Neural progenitor cell (in vitro differentiated cells): ENCODE results near the gene C19orf12. TPM values are rescaled to one million over a fixed set of nuclear protein-coding genes. Genes with fewer than 3 reads are reported as not detected.

ENCODE experiments used
- DNase-seq: peaks from one replicate; pipeline ENCODE4 v3.0.0-alpha.2; 2016; ENCODE audit warnings: low spot score
- H2AFZ ChIP-seq: fragments of 200-600 bp; sonication (generic); replicated peaks from 2 replicates; pipeline ENCODE4 v1.6.1; 2016; ENCODE audit warnings: antibody characterized with exemption
- H3F3A ChIP-seq: fragments of 200-600 bp; sonication (generic); 2 replicates; pipeline ENCODE4 v1.6.1; 2016; ENCODE audit warnings: antibody characterized with exemption, low read depth
- H3K27ac ChIP-seq: fragments of 200-600 bp; sonication (generic); 2 replicates; pipeline ENCODE4 v1.5.1; 2016; ENCODE audit warnings: mild to moderate bottlenecking
- H3K27me3 ChIP-seq: fragments of 200-600 bp; sonication (generic); 2 replicates; pipeline ENCODE4 v1.6.1; 2016; ENCODE audit warnings: mild to moderate bottlenecking, moderate library complexity
- H3K36me3 ChIP-seq: fragments of 200-600 bp; sonication (generic); 2 replicates; pipeline ENCODE4 v1.5.1; 2016
- H3K4me1 ChIP-seq: fragments of 200-600 bp; sonication (generic); 2 replicates; pipeline ENCODE4 v1.6.1; 2016; ENCODE audit warnings: mixed run types
- H3K4me2 ChIP-seq: fragments of 200-600 bp; sonication (generic); 2 replicates; pipeline ENCODE4 v1.6.1; 2016
- H3K4me3 ChIP-seq: fragments of 200-600 bp; sonication (generic); 2 replicates; pipeline ENCODE4 v1.5.1; 2016
- H3K79me2 ChIP-seq: fragments of 200-600 bp; sonication (generic); 2 replicates; pipeline ENCODE4 v1.6.1; 2016; ENCODE audit warnings: low read depth
- H3K9ac ChIP-seq: fragments of 200-600 bp; sonication (generic); 2 replicates; pipeline ENCODE4 v1.6.1; 2016
- H3K9me3 ChIP-seq: fragments of 200-600 bp; sonication (generic); 2 replicates; pipeline ENCODE4 v1.5.1; 2016; ENCODE audit warnings: low read depth
- H4K20me1 ChIP-seq: fragments of 200-600 bp; sonication (generic); 2 replicates; pipeline ENCODE4 v1.6.1; 2016; ENCODE audit warnings: low read depth
- H3K27ac Mint-ChIP-seq: 3 replicates; pipeline ENCODE4 v1.8.0; 2021; ENCODE audit warnings: mixed read lengths
- H3K27me3 Mint-ChIP-seq: 2 replicates; pipeline ENCODE4 v1.8.0; 2022; ENCODE audit warnings: low read depth, mild to moderate bottlenecking, inconsistent platforms, moderate library complexity, mixed read lengths; ENCODE audit not compliant: insufficient read depth
- H3K36me3 Mint-ChIP-seq: 3 replicates; pipeline ENCODE4 v1.8.0; 2021; ENCODE audit warnings: mixed read lengths
- H3K4me1 Mint-ChIP-seq: 3 replicates; pipeline ENCODE4 v1.8.0; 2021; ENCODE audit warnings: mixed read lengths
- H3K4me3 Mint-ChIP-seq: 3 replicates; pipeline ENCODE4 v1.8.0; 2021; ENCODE audit warnings: mild to moderate bottlenecking, moderate library complexity, mixed read lengths
- H3K9me3 Mint-ChIP-seq: 3 replicates; pipeline ENCODE4 v1.8.0; 2020; ENCODE audit warnings: mixed read lengths
- EZH2 ChIP-seq: fragments of 200-600 bp; sonication (generic); IDR thresholded peaks from 2 replicates; pipeline ENCODE4 v1.6.1; 2017; ENCODE audit warnings: antibody characterized with exemption, mild to moderate bottlenecking, moderate library complexity
- EZH2phosphoT487 ChIP-seq: fragments of 200-600 bp; sonication (generic); IDR thresholded peaks from 2 replicates; pipeline ENCODE4 v1.6.1; 2017; ENCODE audit warnings: antibody characterized with exemption
- total RNA-seq: library from RNA; depleted of rRNA; stranded (reverse); fragments of >200 nt; gene quantifications from 2 replicates; pipeline ENCODE4 v1.2.3, GENCODE V29; 2015; ENCODE audit warnings: low replicate concordance
- TF ChIP-seq, protein P1 (sequence below): fragments of 200-600 bp; sonication (generic); IDR thresholded peaks from 2 replicates; pipeline ENCODE4 v1.5.1; 2017; ENCODE audit warnings: antibody characterized with exemption, mild to moderate bottlenecking

C19orf12 gene
- total RNA-seq, 1 donor from 2014 or later, result 28.2 TPM

DNA sequence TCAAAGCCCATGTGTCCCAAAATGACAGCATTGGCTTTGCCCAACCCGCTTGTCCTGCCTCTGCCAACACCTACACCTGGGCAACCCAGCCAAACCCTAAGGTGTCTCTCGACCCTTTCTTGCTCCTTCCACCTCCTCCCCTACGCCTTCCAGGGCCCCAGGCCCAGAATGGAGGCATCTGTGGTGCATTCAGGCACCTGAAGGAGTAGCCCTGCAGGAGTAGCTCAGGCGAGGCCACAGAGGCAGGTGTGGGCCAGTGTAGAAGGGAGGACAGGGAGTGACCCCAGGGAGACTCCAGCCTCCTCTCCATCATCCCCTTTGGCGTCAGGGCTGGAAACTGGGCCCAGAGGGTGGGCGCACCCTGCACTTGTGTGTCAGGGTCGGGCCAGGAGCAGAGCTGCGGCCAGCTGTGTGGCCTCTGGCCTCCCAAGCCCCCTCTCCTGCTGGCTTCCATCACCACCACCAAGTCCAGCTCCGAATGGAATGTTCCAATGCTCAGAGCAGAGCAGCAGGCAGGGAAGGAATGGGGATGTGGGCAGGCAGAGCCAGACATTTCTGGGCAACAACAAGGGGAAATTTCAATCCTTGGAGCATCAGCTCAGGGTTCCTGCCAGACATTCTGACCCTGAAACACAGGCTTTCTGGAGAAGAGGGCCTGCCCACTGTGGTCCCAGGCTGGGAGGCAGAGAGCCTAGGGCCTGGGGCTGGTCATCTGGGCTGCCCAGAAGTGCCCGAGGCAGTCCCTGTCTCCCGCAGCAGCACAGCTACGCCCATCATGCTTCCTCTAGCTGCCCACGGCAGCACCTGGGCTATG is 33.4 kb downstream of the C19orf12 start:
- Histone ChIP-seq H3K9ac (no peak overlapping the region), H3K27me3 (no peaks in the 10 kb centered on the region), H3F3A (peaks cover 12% of the 10 kb centered on the region), H3K27ac (no peak overlapping the region), H4K20me1 (peaks cover 6% of the 10 kb centered on the region), H2AFZ (no peak overlapping the region), H3K9me3 (no peaks in the 10 kb centered on the region), H3K36me3 (no peaks in the 10 kb centered on the region), H3K4me2 (no peak overlapping the region), H3K4me1 (peaks cover 18% of the 10 kb centered on the region), H3K4me3 (no peak overlapping the region), H3K79me2 (no peaks in the 10 kb centered on the region)
- Mint-ChIP-seq H3K9me3 (no peaks in the 10 kb centered on the region), H3K4me3 (no peak overlapping the region), H3K27me3 (peaks cover 5% of the 10 kb centered on the region), H3K4me1 (peaks cover 20% of the 10 kb centered on the region), H3K27ac (no peak overlapping the region), H3K36me3 (no peaks in the 10 kb centered on the region)
- no peak for DNase-seq
- TF ChIP-seq EZH2phosphoT487 (no peak), EZH2 (no peak)
- TF ChIP-seq, protein P1, sequence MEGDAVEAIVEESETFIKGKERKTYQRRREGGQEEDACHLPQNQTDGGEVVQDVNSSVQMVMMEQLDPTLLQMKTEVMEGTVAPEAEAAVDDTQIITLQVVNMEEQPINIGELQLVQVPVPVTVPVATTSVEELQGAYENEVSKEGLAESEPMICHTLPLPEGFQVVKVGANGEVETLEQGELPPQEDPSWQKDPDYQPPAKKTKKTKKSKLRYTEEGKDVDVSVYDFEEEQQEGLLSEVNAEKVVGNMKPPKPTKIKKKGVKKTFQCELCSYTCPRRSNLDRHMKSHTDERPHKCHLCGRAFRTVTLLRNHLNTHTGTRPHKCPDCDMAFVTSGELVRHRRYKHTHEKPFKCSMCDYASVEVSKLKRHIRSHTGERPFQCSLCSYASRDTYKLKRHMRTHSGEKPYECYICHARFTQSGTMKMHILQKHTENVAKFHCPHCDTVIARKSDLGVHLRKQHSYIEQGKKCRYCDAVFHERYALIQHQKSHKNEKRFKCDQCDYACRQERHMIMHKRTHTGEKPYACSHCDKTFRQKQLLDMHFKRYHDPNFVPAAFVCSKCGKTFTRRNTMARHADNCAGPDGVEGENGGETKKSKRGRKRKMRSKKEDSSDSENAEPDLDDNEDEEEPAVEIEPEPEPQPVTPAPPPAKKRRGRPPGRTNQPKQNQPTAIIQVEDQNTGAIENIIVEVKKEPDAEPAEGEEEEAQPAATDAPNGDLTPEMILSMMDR, result no peak

DNA sequence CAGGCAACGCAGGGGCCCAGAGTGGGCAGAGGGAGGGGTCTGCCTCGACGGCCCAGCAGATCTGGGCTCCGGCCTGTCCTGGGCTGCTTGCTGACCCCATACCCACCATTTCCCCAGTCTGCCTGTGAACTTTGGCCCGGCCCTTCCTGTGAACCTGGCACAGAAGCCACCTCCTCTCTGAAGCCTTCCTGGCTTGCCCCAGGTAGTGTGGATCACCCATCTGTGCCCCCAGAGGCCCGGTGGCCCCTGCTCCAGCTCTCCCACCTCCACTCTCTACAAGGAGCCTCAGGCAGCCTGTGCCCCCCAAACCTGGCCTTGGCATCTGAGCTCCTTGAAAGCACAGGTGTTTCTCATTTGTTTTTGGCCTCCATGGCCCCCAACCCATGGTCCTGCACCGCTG is 34.1 kb downstream of the C19orf12 start:
- Histone ChIP-seq H3K27me3 (no peaks in the 10 kb centered on the region), H3K4me2 (no peak overlapping the region), H3K4me3 (no peak overlapping the region), H3K4me1 (peaks cover 18% of the 10 kb centered on the region), H3K27ac (no peak overlapping the region), H3K36me3 (no peaks in the 10 kb centered on the region), H3F3A (peaks cover 12% of the 10 kb centered on the region), H4K20me1 (peaks cover 6% of the 10 kb centered on the region), H3K79me2 (no peaks in the 10 kb centered on the region), H3K9me3 (no peaks in the 10 kb centered on the region), H2AFZ (no peak overlapping the region), H3K9ac (no peak overlapping the region)
- Mint-ChIP-seq H3K4me3 (no peak overlapping the region), H3K27me3 (peaks cover 5% of the 10 kb centered on the region), H3K36me3 (no peaks in the 10 kb centered on the region), H3K9me3 (no peaks in the 10 kb centered on the region), H3K4me1 (peaks cover 20% of the 10 kb centered on the region), H3K27ac (no peak overlapping the region)
- no peak for DNase-seq
- TF ChIP-seq EZH2 (no peak), EZH2phosphoT487 (no peak)
- TF ChIP-seq, protein P1, result no peak

DNA sequence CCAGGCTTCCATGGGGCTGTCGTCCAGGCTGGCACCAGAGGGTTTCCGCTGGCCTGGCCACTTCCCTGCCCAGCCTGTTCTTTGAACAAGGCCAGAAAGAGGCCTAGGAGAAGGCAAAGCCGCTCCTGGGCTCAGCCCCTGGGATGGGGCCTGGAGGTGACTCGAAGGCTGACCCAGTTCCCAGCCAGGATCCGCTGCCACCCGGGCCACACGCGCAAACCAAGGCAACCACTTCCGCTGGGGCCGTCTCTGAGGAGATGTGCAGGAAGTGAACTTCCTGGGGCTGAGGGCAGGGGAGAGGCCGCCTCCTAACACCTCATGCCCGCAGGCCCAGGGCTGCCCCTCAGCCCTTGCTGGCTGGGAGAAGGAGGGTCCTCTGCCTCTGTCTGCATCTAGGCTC is 34.6 kb downstream of the C19orf12 start:
- H3K4me1 ChIP-seq, result peaks cover 18% of the 10 kb centered on the region
- no peaks in the 10 kb centered on the region for H3K36me3 ChIP-seq
- no peaks in the 10 kb centered on the region for H3K79me2 ChIP-seq
- no peak overlapping the region for H3K27ac ChIP-seq
- no peaks in the 10 kb centered on the region for H3K9me3 Mint-ChIP-seq
- H2AFZ ChIP-seq, result no peak overlapping the region
- peaks cover 12% of the 10 kb centered on the region for H3F3A ChIP-seq
- no peak overlapping the region for H3K4me3 Mint-ChIP-seq
- no peak for DNase-seq
- H3K4me1 Mint-ChIP-seq, result peaks cover 20% of the 10 kb centered on the region
- no peak overlapping the region for H3K4me2 ChIP-seq
- H3K36me3 Mint-ChIP-seq, result no peaks in the 10 kb centered on the region
- no peak overlapping the region for H3K4me3 ChIP-seq
- no peaks in the 10 kb centered on the region for H3K27me3 ChIP-seq
- no peak overlapping the region for H3K9ac ChIP-seq
- peaks cover 6% of the 10 kb centered on the region for H4K20me1 ChIP-seq
- TF ChIP-seq EZH2 (no peak), EZH2phosphoT487 (no peak)
- TF ChIP-seq, protein P1, result no peak
- H3K27ac Mint-ChIP-seq, result no peak overlapping the region
- no peaks in the 10 kb centered on the region for H3K9me3 ChIP-seq
- peaks cover 5% of the 10 kb centered on the region for H3K27me3 Mint-ChIP-seq
